Activated CD4-positive, CD25-positive, alpha-beta regulatory T cell (primary cell): ENCODE measurements around the gene FRMD8.

Experiments
- DNase-seq, 4 experiments: peaks; one replicate each; lab custom pipeline; 2025; lab: John Stamatoyannopoulos, UW

FRMD8 gene

GRCh38 chr11:65454696-65455456, 68.4 kb downstream of the FRMD8 start:
- peak; percentile 50 to 66 (median 59) for DNase-seq

- DNase-seq: no peak
Measured at GRCh38 chr11:65456418-65456817, 70.0 kb downstream of the FRMD8 start.

GRCh38 chr11:65459552-65459951, 73.1 kb downstream of the FRMD8 start:
- DNase-seq: no peak
